GM06990 (cell line): ENCODE measurements around the gene STK39.

Source experiments
- DNase-seq: peaks from one replicate; pipeline ENCODE4 v3.0.0-alpha.2; 2011; ENCODE audit not compliant: insufficient read length; ENCODE audit errors: extremely low read depth
- H3K27me3 ChIP-seq: replicated peaks from 2 replicates; pipeline ENCODE4 v1.6.0; 2011; ENCODE audit warnings: low read length; ENCODE audit not compliant: control insufficient read depth, insufficient read depth
- H3K36me3 ChIP-seq: 2 replicates; pipeline ENCODE4 v1.5.1; 2011; ENCODE audit warnings: low read length; ENCODE audit not compliant: control insufficient read depth, insufficient read depth
- H3K4me3 ChIP-seq: replicated peaks from 2 replicates; pipeline ENCODE4 v1.5.1; 2011; ENCODE audit warnings: low read depth, mild to moderate bottlenecking, control low read depth, low read length
- CTCF ChIP-seq: IDR thresholded peaks from 2 replicates; pipeline ENCODE4 v1.5.1; 2011; ENCODE audit warnings: low read length, control low read depth, mild to moderate bottlenecking, inconsistent platforms; ENCODE audit not compliant: insufficient read depth, poor library complexity, severe bottlenecking

The STK39 gene

GRCh38 chr2:168252976-168253375 is 5.6 kb upstream of the STK39 start:
- Histone ChIP-seq H3K36me3 (no peaks in the 10 kb centered on the region), H3K27me3 (no peaks in the 10 kb centered on the region)

DNA sequence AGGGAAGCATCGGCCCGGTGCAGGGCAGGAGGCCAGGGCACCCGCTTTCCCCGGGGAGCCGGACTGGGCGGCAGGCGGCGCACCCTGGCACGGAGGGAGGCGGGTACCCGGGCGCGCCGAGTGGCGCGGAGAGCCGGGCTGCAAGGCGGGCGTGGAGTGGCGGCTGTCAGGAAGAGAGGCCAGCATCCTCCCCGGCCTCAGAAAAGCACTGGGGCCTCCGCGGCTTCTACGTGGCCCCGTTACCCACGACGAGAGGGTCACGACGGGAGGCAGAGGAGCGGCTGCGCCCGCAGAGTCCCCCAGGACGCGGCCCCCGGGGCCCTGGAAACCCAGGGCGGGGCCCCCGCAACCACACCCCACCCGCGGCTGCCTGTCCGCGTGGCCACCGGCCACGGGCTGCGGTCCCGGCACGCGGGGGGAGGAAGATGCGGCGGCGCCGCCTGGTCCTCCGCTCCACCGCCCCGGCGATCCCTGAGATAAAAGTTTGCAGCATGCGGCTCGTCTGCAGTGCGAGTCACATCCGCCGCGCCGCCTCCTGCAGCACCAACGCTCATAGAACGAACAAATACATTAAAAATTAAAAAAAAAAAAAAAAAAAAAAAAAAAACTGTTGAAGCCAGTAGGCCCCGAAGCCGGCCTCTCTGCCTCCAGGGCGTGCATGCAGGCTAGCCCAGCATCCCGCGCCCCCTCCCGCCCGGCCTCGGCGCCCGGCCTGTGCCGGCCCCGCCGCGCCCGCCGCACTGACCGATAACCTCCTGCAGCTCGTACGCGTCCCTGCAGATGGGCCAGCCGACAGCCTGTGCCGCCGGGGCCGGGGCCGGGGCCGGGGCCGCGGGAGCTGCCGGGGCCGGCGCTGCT is 683 bp downstream of the STK39 start:
- Histone ChIP-seq H3K36me3 (no peaks in the 10 kb centered on the region), H3K27me3 (peaks cover 2% of the 10 kb centered on the region), H3K4me3 (peak overlapping the region; percentile 54; the same call in 1 of the 2 replicates)
- peak; percentile 37 for DNase-seq
- peak; percentile 21 for TF ChIP-seq CTCF

More at GRCh38 chr2:168252976-168253375, 5.6 kb upstream of the STK39 start:
- TF ChIP-seq CTCF = no peak
- H3K4me3 ChIP-seq = no peak overlapping the region
- no peak for DNase-seq

DNA sequence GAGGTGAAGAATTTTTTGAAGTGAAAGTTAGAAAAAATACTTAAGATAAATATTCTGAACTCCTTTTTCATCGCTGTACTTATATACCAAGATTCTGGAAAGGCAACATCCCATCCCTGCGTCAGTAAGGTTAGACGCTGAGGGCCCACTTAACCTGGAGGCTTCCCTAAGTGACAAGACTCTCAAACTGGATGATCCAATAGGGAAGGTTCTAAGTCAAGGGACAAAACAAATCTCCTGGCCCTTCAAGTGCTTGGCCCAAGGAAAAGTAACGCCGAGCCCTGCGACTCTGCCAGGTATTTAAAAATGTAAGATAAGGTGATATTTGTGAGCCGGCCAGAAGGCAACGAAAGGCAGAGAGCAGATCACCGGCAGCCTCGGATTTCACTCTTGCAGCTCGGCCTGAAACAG is 1.3 kb downstream of the STK39 start:
- peaks cover 2% of the 10 kb centered on the region for H3K27me3 ChIP-seq
- no peak for TF ChIP-seq CTCF
- DNase-seq = no peak
- no peaks in the 10 kb centered on the region for H3K36me3 ChIP-seq
- no peak overlapping the region for H3K4me3 ChIP-seq

GRCh38 chr2:168245074-168245825 is 2.1 kb downstream of the STK39 start:
- H3K27me3 ChIP-seq = peaks cover 2% of the 10 kb centered on the region
- DNase-seq = no peak
- no peak overlapping the region for H3K4me3 ChIP-seq
- H3K36me3 ChIP-seq = no peaks in the 10 kb centered on the region
- TF ChIP-seq CTCF = no peak

DNA sequence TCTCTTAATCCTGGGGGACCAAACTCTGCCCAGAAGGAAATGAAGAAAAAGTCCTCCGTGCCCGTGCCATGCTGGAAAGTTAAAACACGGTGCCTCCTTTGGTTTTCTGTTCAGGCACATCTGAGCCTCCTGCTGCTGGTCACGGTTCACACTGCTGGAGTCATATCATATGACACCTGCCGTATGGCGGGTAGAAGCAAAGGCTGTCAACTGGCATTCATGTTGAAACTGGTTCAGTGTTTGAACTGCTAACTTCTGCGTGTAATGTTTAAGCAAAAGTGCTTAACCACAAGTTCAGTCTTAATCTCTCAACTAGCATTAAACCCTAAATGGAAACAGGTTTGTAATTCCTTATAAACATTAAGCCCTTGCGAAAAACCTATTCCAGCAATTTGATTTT is 3.1 kb downstream of the STK39 start:
- Histone ChIP-seq H3K27me3 (peaks cover 2% of the 10 kb centered on the region), H3K36me3 (no peaks in the 10 kb centered on the region), H3K4me3 (no peak overlapping the region)
- TF ChIP-seq CTCF = no peak
- DNase-seq = no peak
